NT2/D1 (cell line): ENCODE measurements around the gene FGD5.

Experiments
- SUZ12 ChIP-seq: IDR thresholded peaks from 2 replicates; pipeline ENCODE4 v1.6.1; 2011; ENCODE audit not compliant: insufficient read length, insufficient read depth; ENCODE audit errors: extremely low read depth
- ZNF274 ChIP-seq: IDR thresholded peaks from 2 replicates; pipeline ENCODE4 v1.6.1; 2011; ENCODE audit warnings: mild to moderate bottlenecking, low read depth, low read length

DNA sequence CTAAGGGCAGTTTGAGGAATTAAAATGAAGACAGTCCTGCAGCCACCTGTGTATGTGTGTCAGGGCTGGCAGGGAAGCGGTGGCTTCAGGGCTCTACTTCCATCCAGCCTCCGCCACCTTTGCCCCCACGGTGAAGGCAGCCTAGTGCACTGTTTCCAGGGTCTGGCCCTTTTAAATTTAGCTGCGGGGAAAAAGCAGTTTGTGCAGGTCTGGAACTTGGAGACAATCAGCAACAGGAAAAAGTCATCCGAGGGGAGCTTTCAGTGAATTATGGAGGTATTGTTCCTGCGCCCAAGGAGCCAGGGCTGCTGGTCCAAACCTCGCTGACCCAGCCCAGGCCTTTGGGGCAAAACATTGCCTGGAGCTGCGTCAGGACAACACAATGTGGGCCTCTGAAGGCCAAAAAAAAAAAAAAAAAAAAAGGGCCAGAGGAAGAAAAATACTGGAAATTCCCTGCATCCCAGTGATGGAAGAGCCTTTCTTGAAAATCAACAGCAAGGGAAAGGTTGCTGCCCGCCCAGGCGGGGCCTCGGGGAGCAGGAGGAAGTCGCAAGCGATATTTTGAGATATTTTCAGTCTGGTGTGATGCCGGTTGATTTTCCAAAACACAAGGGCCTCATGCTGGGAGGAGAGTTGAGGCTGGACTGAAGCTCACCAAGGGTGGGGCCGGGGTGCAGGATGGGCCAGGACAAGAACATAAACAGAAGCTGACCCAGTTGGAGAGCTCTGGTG, 25.5 kb upstream of the FGD5 start:
- no peak for TF ChIP-seq SUZ12
- no peak for TF ChIP-seq ZNF274
